Endothelial cell of umbilical vein (primary cell): ENCODE results near the gene CDK10. TPM values are rescaled to one million over a fixed set of nuclear protein-coding genes. Genes with fewer than 3 reads are reported as not detected.

Experiments
- BruUV-seq: library from RNA; stranded (reverse); fragments of 400-500 nt; replicated peaks from 2 replicates; lab custom pipeline; 2021; lab: Mats Ljungman, UMichigan
- CTCF ChIA-PET: fragments of 300-600, 350-600 bp; sonication (Branson Sonifier 250); formaldehyde crosslinking; loops from one replicate; lab custom pipeline; 2021; ENCODE audit warnings: antibody characterized with exemption, inconsistent platforms; lab: Charles Lee
- POLR2A ChIA-PET: fragments of 300-600, 350-600 bp; sonication (Branson Sonifier 250); formaldehyde crosslinking; loops from one replicate; lab custom pipeline; 2021; ENCODE audit warnings: antibody characterized with exemption, inconsistent platforms; lab: Charles Lee
- DNase-seq: peaks from one replicate; pipeline ENCODE4 v3.0.0-alpha.2; 2011; ENCODE audit warnings: low read depth, low spot score
- FAIRE-seq: peaks from 2 replicates; lab custom pipeline; 2011; peaks lifted over from hg19 to GRCh38; lab: Jason Lieb, UNC
- H2AFZ ChIP-seq: 2 replicates; pipeline ENCODE4 v1.6.0; 2012; ENCODE audit warnings: low read depth, low read length, control low read depth, inconsistent platforms
- H3K27ac ChIP-seq: 2 replicates; pipeline ENCODE4 v1.5.1; 2011; ENCODE audit warnings: low read depth, mild to moderate bottlenecking, control low read depth, low read length, moderate library complexity; ENCODE audit not compliant: insufficient read depth
- H3K27me3 ChIP-seq, 2 experiments: 2 replicates each; pipeline versions ENCODE4 v1.6.0 to v1.6.1; 2011; ENCODE audit warnings: low read length in 2 of 2, mixed read lengths in 1 of 2; ENCODE audit not compliant: control insufficient read depth in 2 of 2, insufficient read depth in 2 of 2
- H3K36me3 ChIP-seq, 2 experiments: 2 replicates in 1 of 2; 3 replicates in 1 of 2; pipeline ENCODE4 v1.5.1; 2011; ENCODE audit warnings: low read length in 2 of 2, mild to moderate bottlenecking in 1 of 2, moderate library complexity in 1 of 2; ENCODE audit not compliant: control insufficient read depth in 2 of 2, insufficient read depth in 2 of 2; ENCODE audit errors: extremely low read depth in 1 of 2
- H3K4me1 ChIP-seq: 3 replicates; pipeline ENCODE4 v1.5.1; 2011; ENCODE audit warnings: mild to moderate bottlenecking, low read length; ENCODE audit not compliant: control insufficient read depth, insufficient read depth; ENCODE audit errors: extremely low read depth
- H3K4me2 ChIP-seq: 2 replicates; pipeline ENCODE4 v1.6.1; 2011; ENCODE audit warnings: low read length, control low read depth, mixed read lengths; ENCODE audit not compliant: insufficient read depth
- H3K4me3 ChIP-seq, 3 experiments: fragments of 200-600 bp in 1 of 3; sonication (generic), shearing (Covaris generic) in 1 of 3; replicated peaks in 1 of 3; 2 replicates each; pipeline ENCODE4 v1.5.1; 2011 to 2016; ENCODE audit warnings: control low read depth in 3 of 3, low read length in 3 of 3, mild to moderate bottlenecking in 2 of 3, inconsistent platforms in 1 of 3, low read depth in 1 of 3, moderate library complexity in 1 of 3; ENCODE audit not compliant: insufficient read depth in 1 of 3
- H3K79me2 ChIP-seq: 2 replicates; pipeline ENCODE4 v1.6.0; 2012; ENCODE audit warnings: low read length, inconsistent platforms; ENCODE audit not compliant: control insufficient read depth, insufficient read depth
- H3K9ac ChIP-seq: replicated peaks from 2 replicates; pipeline ENCODE3; 2011; ENCODE audit warnings: low read length, control low read depth; ENCODE audit not compliant: insufficient read depth; ENCODE audit errors: extremely low read depth
- H3K9me1 ChIP-seq: replicated peaks from 3 replicates; pipeline ENCODE4 v1.6.0; 2011; ENCODE audit warnings: mild to moderate bottlenecking, low read length; ENCODE audit not compliant: control insufficient read depth, insufficient read depth; ENCODE audit errors: extremely low read depth
- H3K9me3 ChIP-seq: replicated peaks from 2 replicates; pipeline ENCODE4 v1.5.1; 2012; ENCODE audit warnings: low read length, inconsistent platforms; ENCODE audit not compliant: control insufficient read depth, insufficient read depth
- H4K20me1 ChIP-seq: replicated peaks from 2 replicates; pipeline ENCODE3; 2011; ENCODE audit warnings: mild to moderate bottlenecking, low read length; ENCODE audit not compliant: control insufficient read depth, insufficient read depth; ENCODE audit errors: extremely low read depth
- EZH2 ChIP-seq: IDR thresholded peaks from 2 replicates; pipeline ENCODE4 v1.6.1; 2012; ENCODE audit warnings: borderline replicate concordance, low read depth, mild to moderate bottlenecking, moderate library complexity, low read length, inconsistent platforms; ENCODE audit not compliant: severe bottlenecking
- FOS ChIP-seq: IDR thresholded peaks from 2 replicates; pipeline ENCODE4 v1.6.1; 2011; ENCODE audit warnings: mild to moderate bottlenecking, low read length, moderate library complexity, borderline replicate concordance; ENCODE audit not compliant: insufficient read depth
- GATA2 ChIP-seq: IDR thresholded peaks from 2 replicates; pipeline ENCODE4 v1.7.0; 2011; ENCODE audit warnings: low read depth, mild to moderate bottlenecking, moderate library complexity, mixed read lengths, low read length; ENCODE audit not compliant: insufficient read length, insufficient read depth
- JUN ChIP-seq: IDR thresholded peaks from 2 replicates; pipeline ENCODE4 v1.6.1; 2011; ENCODE audit warnings: borderline replicate concordance, low read depth; ENCODE audit not compliant: insufficient read length, insufficient read depth
- MYC ChIP-seq: IDR thresholded peaks from one replicate; pipeline ENCODE4 v1.6.1; 2011; ENCODE audit warnings: mild to moderate bottlenecking, low read depth, low read length
- POLR2A ChIP-seq: IDR thresholded peaks from 2 replicates; pipeline ENCODE4 v1.6.1; 2012; ENCODE audit warnings: low read depth, mild to moderate bottlenecking, control low read depth, low read length
- POLR2AphosphoS5 ChIP-seq: IDR thresholded peaks from 2 replicates; pipeline ENCODE4 v1.6.1; 2012; ENCODE audit warnings: low read depth, mild to moderate bottlenecking, control low read depth, low read length, moderate library complexity; ENCODE audit not compliant: insufficient read depth
- dilution Hi-C: fragments of 300-500 bp; cut with MboI; formaldehyde crosslinking; loops from one replicate; pipeline ENCODE4 v1.15.0; 2019; ENCODE audit warnings: low sequenced_read_pairs; ENCODE audit not compliant: extremely low pct_ligation_motif_present
- intact Hi-C: fragments of 100-400 bp; cut with micrococcal nuclease; formaldehyde crosslinking; loops from one replicate; pipeline ENCODE4 v1.10.0; 2022
- polyA plus RNA-seq, 4 experiments: library from polyadenylated mRNA; depleted of rRNA in 3 of 4; stranded (reverse) in 3 of 4; unstranded in 1 of 4; fragments of >200 nt; gene quantifications; 2 replicates each; pipeline versions ENCODE4 v1.2.1 to v1.2.3, GENCODE V29; 2011 to 2012; ENCODE audit warnings: missing spikeins in 1 of 4
- total RNA-seq: library from RNA; stranded (reverse); gene quantifications from 2 replicates; pipeline ENCODE4 v1.2.3, GENCODE V29; 2021
- TF ChIP-seq, protein P1 (sequence below): IDR thresholded peaks from 2 replicates; pipeline ENCODE4 v1.6.1; 2011; ENCODE audit not compliant: insufficient read depth, insufficient read length
- TF ChIP-seq, protein P2 (sequence below), 2 donors: IDR thresholded peaks; 1 replicate in 1 of 2; 2 replicates in 1 of 2; pipeline ENCODE4 v1.5.1; 2011; ENCODE audit warnings: low read length in 2 of 2, mild to moderate bottlenecking in 2 of 2, moderate library complexity in 2 of 2, control low read depth in 1 of 2, inconsistent platforms in 1 of 2, low read depth in 1 of 2; ENCODE audit not compliant: insufficient read depth in 1 of 2; ENCODE audit errors: extremely low read depth in 1 of 2

CDK10 gene
- total and polyA plus RNA-seq, 2 donors (not counting 3 experiments of a cell fraction or from before 2014, with no cell fraction given): 74.5 to 99.9 TPM

DNA sequence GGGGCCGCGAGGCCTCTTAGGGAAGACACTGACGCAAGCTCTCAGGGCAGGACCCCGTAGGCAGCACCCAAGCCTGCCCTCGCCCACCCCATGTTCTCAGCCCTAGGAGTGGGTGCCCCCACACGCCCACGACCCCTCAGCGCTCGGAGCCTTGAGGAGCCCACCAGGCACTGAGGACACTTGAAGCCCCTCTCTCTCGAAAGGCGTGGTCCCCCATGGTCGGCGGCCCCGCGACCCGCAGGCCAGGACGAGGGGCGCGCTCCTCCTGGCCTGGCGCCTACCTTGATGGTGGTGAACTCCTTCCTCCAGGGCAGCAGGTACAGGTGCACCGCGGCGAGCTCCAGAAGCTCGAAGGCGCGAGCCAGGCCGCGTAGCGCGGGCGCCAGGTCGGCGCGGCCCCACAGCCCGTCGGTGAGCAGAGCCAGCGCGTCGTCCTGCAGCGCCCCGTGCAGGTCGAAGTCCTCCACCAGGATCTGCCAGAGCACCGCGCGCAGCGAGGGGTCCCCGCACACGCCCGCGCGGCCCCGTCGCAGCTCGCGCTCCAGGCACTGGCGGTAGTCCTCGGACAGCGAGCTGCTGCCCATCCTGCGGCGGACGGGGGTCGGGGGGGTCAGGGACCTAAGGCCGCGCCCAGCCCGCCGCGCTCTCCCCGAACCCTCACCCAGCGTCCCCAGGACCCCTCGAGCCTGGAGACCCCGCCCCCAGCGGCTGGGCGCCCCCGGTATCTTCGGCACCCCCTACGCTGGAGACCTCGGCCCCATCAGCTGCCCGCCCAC lies 14.3 kb downstream of the CDK10 start:
- H3K4me2 ChIP-seq: peak overlapping the region; percentile 49
- dilution Hi-C loops: no loop called here
- no peaks in the 10 kb centered on the region for H3K27me3 ChIP-seq
- H3K9me3 ChIP-seq: no peaks in the 10 kb centered on the region
- peak overlapping the region; percentile 26 for H3K27ac ChIP-seq
- ChIA-PET POLR2A (interaction anchor here (1.0 kb wide), 1 partner anchor 14 kb away, joined by 5 read pairs; the partner anchor contains the start of gene CDK10), CTCF (interaction anchor here (0.6 to 4.4 kb wide), 20 partner anchors 9 to 209 kb away, joined by 3 to 66 read pairs (median 5); partner anchors contain the start of genes CDK10, FANCA and TCF25)
- BruUV-seq: no TSS peak
- H3K36me3 ChIP-seq: peaks cover 0 to under 1% of the 10 kb centered on the region in 2 experiments
- H3K4me1 ChIP-seq: peaks cover 9% of the 10 kb centered on the region
- intact Hi-C loops: loop anchor here (1.0 to 5.0 kb wide), 5 partner anchors 15 to 221 kb away; partner anchors contain the start of genes CDK10, TCF25 and TUBB3
- no peaks in the 10 kb centered on the region for H4K20me1 ChIP-seq
- no peaks in the 10 kb centered on the region for H3K79me2 ChIP-seq
- DNase-seq (peak; percentile 49), FAIRE-seq (no peak)
- peak overlapping the region; percentile 65 for H3K9ac ChIP-seq
- no peaks in the 10 kb centered on the region for H3K9me1 ChIP-seq
- peak overlapping the region; percentile 73 for H2AFZ ChIP-seq
- TF ChIP-seq, protein P1, sequence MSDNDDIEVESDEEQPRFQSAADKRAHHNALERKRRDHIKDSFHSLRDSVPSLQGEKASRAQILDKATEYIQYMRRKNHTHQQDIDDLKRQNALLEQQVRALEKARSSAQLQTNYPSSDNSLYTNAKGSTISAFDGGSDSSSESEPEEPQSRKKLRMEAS: no peak
- TF ChIP-seq, protein P2, sequence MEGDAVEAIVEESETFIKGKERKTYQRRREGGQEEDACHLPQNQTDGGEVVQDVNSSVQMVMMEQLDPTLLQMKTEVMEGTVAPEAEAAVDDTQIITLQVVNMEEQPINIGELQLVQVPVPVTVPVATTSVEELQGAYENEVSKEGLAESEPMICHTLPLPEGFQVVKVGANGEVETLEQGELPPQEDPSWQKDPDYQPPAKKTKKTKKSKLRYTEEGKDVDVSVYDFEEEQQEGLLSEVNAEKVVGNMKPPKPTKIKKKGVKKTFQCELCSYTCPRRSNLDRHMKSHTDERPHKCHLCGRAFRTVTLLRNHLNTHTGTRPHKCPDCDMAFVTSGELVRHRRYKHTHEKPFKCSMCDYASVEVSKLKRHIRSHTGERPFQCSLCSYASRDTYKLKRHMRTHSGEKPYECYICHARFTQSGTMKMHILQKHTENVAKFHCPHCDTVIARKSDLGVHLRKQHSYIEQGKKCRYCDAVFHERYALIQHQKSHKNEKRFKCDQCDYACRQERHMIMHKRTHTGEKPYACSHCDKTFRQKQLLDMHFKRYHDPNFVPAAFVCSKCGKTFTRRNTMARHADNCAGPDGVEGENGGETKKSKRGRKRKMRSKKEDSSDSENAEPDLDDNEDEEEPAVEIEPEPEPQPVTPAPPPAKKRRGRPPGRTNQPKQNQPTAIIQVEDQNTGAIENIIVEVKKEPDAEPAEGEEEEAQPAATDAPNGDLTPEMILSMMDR (IDR thresholded peaks at IDR 0.05; ENCODE audit: extremely low read depth in 1 of 2, insufficient read depth in 1 of 2, low read depth in 1 of 2, low read length in 2 of 2): peak; percentile 21 to 45
- TF ChIP-seq POLR2AphosphoS5 (peak; percentile 2), GATA2 (no peak), MYC (no peak), FOS (no peak), POLR2A (no peak), EZH2 (no peak), JUN (no peak)
- H3K4me3 ChIP-seq: peak overlapping the region; percentile 7 to 62 (median 27)
